SH-SY5Y (cell line): ENCODE data around the gene ZNF277.

Source experiments
- GATA2 ChIP-seq: IDR thresholded peaks from 2 replicates; pipeline ENCODE4 v1.6.1; 2011; ENCODE audit warnings: mild to moderate bottlenecking, low read depth, low read length
- GATA3 ChIP-seq: IDR thresholded peaks from 2 replicates; pipeline ENCODE4 v1.6.1; 2011; ENCODE audit warnings: low read depth, mild to moderate bottlenecking, low read length, moderate library complexity

- TF ChIP-seq GATA2 (no peak), GATA3 (no peak)
Measured at GRCh38 chr7:112298543-112299100, 92.1 kb downstream of the ZNF277 start.
